ENCODE data around the gene RAB11FIP4. TPM values are rescaled to one million over a fixed set of nuclear protein-coding genes. Genes with fewer than 3 reads are reported as not detected.
"Not testable (repeated sequence)": the region's sequence is repeated elsewhere in the genome, so short reads cannot be mapped to it uniquely, and the experiment has no call there.

Gene RAB11FIP4, protein sequence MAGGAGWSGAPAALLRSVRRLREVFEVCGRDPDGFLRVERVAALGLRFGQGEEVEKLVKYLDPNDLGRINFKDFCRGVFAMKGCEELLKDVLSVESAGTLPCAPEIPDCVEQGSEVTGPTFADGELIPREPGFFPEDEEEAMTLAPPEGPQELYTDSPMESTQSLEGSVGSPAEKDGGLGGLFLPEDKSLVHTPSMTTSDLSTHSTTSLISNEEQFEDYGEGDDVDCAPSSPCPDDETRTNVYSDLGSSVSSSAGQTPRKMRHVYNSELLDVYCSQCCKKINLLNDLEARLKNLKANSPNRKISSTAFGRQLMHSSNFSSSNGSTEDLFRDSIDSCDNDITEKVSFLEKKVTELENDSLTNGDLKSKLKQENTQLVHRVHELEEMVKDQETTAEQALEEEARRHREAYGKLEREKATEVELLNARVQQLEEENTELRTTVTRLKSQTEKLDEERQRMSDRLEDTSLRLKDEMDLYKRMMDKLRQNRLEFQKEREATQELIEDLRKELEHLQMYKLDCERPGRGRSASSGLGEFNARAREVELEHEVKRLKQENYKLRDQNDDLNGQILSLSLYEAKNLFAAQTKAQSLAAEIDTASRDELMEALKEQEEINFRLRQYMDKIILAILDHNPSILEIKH
- total RNA-seq = 7.6 TPM

DNA sequence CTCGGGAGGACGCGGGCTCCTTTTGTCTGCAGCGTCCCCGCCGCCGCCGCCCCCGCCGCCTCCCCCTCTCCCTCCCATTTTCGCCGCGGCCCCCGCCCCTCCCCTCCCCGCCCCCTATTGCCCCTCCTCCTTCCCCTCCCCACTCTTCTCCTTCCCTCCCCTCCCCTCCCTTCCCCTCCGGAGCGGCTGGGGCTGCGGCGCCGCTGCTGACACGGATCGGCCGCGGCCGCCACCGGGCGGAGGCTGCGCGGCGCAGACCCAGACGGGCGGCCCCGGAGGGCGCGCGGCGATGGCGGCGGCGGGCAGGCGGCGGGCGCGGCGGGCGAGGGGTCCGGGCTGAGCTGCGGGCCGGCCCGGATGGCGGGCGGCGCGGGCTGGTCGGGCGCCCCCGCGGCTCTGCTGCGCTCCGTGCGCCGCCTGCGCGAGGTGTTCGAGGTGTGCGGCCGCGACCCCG is at the start of gene RAB11FIP4:
Gene RAB11FIP4 (plus strand): TSS at position 180 of the 454 bp plus-strand sequence. CDS start 178 bp downstream, at position 358.
- DNase-seq (ENCODE audit: low spot score) (no peak), ATAC-seq (no peak)
- intact Hi-C loops (cut with DNase I) = no loop called here

DNA sequence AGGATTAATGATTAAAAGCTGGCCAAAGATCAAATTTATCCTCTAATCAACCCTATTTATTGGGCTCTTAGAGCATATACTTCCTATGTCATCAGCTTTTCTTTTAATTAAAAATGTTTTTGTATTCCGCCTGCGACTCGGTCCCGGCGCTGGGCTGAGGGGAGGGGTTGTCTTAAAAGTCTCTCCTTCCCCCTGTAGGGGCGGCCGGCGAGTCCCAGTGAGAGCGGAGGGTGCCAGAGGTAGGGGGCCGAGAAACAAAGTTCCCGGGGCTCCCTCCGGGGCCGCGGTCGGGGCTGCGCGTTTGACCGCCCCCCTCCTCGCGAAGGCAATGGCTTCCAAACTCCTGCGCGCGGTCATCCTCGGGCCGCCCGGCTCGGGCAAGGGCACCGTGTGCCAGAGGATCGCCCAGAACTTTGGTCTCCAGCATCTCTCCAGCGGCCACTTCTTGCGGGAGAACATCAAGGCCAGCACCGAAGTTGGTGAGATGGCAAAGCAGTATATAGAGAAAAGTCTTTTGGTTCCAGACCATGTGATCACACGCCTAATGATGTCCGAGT is 46.2 kb upstream of the RAB11FIP4 start:
- ATAC-seq; intact Hi-C loops (cut with DNase I); DNase-seq (ENCODE audit: low spot score): not testable (repeated sequence)

DNA sequence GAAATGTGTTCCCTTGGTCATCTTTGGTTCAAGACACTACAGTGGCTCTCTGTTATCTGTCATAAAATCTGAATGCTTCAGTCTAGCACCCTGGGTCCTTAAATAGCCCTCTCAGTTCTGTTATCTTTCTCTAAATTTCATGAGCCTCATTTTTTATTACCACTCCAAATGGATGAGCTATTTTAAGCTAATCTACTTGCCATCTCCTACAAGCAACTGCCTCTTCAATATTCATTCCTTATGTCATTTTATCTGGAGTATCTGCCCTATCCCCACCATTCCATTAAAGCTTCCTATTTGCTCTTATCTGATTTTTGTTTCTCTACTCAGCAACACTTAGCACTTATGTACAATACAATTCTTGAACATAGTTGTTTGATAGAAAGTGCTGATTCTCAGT is 42.0 kb upstream of the RAB11FIP4 start:
- DNase-seq (ENCODE audit: low spot score) (no peak), ATAC-seq (no peak)
- intact Hi-C loops (cut with DNase I) = no loop called here

DNA sequence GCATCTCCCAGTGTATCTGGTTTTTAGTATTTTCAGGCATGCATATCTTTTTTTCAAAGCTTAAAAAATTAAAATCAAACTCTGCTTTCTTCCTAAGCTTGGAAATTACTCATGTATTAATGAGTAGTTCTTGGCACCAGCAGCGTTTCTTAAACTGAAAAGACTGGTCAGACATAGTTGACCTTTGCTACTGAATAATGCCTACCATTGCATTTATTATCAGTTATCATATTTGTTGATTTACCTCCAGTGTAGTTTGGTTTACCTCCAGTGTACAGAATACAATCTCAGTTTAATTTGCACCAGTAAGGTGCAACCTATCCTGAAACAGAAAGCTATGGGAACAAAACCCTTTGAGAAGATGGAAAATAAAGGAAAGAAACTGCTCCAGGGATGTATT is 35.5 kb upstream of the RAB11FIP4 start:
- intact Hi-C loops (cut with DNase I) = no loop called here
- ATAC-seq (no peak), DNase-seq (ENCODE audit: low spot score) (no peak)

DNA sequence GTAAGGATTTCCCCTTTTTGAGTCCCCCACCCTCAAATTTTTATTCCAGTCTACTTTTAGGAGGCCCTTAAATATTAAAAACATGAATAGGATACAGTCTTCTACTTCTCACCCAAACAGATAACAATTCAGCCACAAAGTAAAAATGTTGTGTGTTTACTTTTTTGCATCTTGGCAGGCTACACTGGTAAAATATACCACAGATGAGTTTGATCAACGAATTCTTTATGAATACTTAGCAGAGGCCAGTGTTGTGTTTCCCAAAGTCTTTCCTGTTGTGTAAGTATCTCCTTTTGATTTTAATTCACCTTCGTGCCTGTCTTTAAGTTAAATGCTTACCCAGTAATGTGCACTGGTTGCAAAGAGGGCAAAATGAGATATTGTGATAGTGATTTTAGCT is 34.4 kb upstream of the RAB11FIP4 start:
- no peak for ATAC-seq
- intact Hi-C loops (cut with DNase I) = no loop called here
- no peak for DNase-seq (ENCODE audit: low spot score)

DNA sequence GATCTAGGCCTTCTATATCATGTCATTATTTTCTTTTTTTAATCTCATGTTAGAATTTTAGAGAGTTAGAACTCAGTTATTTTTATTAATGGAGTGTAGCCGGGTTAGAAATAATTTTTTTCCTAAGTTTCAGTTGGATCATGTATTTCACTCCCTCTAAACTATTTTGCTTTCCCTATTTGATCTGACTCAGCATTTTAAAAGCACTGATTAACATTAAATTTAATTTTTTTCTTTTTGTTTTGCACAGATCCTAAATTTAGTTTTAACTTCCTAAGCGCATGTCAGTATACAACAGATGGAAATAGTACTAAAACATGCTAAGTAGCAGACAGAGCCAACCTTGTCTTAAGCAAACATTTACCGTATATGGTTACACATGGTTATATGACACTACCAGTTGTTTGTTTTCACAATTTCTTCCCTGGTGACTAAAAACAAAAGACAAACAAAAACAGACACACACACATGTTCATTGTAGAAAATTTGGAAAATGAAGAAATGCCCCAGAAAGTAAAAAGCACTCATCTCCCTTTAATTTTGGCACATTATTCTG is 33.6 kb upstream of the RAB11FIP4 start:
- DNase-seq (ENCODE audit: low spot score) (no peak), ATAC-seq (no peak)
- intact Hi-C loops (cut with DNase I) = no loop called here

DNA sequence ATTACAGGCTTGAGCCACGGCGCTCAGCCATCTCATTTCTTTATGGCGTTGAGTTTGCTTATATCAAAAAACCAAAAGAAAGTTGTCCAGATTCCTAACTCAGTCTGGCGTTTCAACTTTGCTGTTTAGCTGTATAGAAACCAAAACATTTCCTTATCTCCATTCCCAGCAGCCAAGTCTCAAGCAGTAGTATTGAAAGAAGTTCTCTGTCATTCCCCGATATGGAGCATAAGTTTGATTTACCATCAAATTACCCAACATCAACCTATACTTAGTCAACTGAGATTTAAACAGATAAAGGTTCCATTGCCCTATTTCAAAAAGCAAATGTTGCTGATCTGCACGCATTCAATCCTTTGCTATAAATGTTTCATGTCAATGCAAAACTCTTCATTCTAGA is 27.5 kb upstream of the RAB11FIP4 start:
- intact Hi-C loops (cut with DNase I) = no loop called here
- ATAC-seq (no peak), DNase-seq (ENCODE audit: low spot score) (no peak)

DNA sequence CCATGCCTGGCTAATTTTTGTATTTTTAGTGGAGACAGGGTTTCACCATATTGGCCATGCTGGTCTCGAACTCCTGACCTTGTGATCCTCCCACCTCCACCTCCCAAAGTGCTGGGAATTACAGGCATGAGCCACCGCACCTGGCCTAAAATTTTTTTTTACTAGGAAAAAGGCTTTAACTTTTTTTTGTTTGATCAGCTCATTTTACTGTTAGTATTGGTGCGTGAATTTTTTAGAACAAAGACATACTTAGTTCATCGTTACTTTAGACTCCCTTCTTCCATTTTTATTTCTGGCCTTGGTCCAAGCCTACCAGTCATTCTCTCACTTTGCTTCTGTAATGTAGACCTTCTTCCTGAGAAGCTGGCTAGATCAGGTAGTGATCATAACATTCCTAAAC is 25.4 kb upstream of the RAB11FIP4 start:
- intact Hi-C loops (cut with DNase I) = no loop called here
- DNase-seq (ENCODE audit: low spot score) = no peak
- no peak for ATAC-seq

DNA sequence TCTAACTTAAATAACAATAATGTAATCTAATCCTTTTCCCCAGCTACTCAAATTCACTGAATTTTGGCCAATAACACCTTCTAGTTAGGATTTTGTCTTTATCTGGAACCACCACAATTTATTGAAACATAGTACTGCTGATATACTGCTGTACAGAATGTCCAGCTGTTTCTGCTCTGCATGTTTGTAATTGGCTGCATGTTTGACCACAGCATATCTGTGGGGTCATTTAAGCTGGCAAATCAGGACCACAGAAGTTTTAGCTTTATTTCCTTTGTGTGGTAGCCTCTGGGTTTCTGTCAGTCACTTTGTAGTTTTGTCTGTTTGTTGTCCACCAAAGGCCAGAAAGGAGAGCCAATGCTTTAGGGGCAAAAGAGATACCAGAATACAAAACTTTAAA is 22.2 kb upstream of the RAB11FIP4 start:
- intact Hi-C loops (cut with DNase I) = no loop called here
- DNase-seq (ENCODE audit: low spot score) (no peak), ATAC-seq (no peak)

DNA sequence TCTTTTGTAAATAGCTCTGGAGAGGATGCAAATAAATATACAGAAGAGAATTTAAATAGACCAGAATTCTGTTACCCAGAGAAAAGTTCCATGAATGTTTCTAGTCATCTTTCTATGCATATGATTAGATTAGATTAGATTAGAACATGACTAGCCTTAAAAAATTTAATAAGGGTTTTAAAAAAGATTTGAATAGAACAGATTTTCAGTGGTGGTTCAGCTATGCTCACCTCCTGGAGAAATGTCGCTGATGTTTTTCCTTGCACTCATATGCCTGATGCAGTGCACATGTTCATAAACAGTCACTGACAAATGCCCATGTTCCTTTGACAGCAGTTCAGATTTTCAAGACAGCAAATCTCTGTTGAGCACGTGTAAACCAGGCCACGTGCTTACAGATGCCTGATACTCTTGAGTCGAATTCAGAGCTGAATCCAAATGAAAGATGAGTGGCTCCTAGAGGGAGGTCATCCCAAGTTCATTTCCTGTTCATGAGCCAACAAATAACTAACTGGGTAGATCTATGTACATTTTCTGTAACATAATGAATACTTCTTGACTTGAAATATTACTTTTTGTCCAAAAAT is 19.9 kb upstream of the RAB11FIP4 start:
- intact Hi-C loops (cut with DNase I) = no loop called here
- no peak for ATAC-seq
- no peak for DNase-seq (ENCODE audit: low spot score)

DNA sequence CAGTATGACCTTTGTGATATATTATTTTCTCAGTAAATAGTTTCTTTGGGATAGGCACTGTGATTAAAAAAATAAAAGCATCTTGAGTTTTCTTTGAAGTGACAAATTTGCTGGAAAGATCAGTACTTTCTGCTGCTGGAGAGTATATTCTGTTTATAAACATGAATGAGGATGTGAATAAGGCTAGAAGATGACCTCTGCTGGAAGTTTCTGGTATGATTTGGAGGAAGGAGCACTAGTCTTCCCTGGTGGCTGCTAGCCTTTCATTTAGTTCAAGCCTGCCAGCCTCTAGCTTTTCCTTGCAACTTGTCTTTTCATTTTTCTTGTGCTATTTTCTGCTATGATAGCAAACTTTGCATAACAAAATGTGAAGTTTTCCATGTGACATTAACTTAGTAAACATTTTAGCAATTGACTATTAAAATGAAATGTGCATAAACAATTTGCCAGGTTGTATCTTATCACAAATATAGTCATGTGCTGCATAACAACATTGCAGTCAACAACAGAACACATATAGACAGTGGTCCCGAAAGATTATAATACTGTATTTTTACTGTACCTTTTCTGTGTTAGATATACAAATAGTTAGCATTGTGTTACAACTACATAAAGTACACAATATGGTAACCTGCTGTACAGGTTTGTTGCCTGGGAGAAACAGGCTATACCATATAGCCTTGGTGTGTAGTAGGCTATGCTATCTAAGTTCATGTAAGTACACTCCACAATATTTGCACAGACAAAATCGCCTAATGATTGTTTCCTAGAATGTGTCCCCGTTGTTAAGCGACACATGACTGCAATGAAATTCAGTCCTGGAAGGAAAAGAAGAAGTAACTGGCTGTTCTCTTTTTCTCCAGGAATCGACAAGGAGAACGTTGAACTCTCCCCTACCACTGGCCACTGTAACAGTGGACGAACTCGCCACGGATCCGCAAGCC is 18.1 kb upstream of the RAB11FIP4 start:
- intact Hi-C loops (cut with DNase I) = no loop called here
- ATAC-seq (peak; percentile 82), DNase-seq (ENCODE audit: low spot score) (no peak)

DNA sequence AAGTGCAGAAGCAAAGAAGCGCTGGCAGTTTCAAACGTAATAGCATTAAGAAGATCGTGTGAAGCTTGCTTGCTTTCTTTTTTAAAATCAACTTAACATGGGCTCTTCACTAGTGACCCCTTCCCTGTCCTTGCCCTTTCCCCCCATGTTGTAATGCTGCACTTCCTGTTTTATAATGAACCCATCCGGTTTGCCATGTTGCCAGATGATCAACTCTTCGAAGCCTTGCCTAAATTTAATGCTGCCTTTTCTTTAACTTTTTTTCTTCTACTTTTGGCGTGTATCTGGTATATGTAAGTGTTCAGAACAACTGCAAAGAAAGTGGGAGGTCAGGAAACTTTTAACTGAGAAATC is 17.4 kb upstream of the RAB11FIP4 start:
- no peak for DNase-seq (ENCODE audit: low spot score)
- ATAC-seq = no peak
- intact Hi-C loops (cut with DNase I) = no loop called here

DNA sequence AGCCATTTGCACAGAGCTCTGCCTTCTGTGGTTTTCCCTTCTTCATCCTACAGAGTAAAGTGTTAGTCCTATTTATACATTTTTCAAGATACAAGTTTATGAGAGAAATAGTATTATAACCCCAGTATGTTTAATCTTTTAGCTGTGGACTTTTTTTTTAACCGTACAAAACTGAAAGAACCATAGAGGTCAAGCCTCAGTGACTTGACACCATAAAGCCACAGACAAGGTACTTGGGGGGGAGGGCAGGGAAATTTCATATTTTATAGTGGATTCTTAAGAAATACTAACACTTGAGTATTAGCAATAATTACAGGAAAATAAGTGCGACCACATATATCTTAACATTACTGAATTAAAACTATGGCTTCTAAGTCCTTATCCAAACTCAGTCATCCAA is 17.0 kb upstream of the RAB11FIP4 start:
- DNase-seq (ENCODE audit: low spot score) = no peak
- no peak for ATAC-seq
- intact Hi-C loops (cut with DNase I) = no loop called here

DNA sequence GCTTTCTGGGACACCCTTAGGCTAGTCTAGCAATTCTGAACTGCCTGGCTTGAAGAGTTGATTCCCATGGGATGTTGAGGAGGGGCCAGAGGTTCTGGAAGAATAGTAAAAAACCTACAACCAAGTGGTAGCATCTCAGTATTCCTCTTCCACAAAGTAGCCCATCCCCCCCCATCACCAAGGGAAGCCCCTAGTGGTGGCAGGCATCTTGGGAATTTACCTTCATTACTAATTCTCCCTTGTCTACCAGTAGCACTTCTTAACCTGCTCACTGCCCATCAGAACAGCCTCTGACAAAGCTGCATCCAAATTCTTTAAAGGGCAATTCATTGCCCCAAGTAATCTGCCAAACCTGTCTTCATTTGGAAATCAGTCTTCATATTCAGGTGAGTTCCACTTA is 12.8 kb upstream of the RAB11FIP4 start:
- intact Hi-C loops (cut with DNase I) = no loop called here
- DNase-seq (ENCODE audit: low spot score) (no peak), ATAC-seq (no peak)

DNA sequence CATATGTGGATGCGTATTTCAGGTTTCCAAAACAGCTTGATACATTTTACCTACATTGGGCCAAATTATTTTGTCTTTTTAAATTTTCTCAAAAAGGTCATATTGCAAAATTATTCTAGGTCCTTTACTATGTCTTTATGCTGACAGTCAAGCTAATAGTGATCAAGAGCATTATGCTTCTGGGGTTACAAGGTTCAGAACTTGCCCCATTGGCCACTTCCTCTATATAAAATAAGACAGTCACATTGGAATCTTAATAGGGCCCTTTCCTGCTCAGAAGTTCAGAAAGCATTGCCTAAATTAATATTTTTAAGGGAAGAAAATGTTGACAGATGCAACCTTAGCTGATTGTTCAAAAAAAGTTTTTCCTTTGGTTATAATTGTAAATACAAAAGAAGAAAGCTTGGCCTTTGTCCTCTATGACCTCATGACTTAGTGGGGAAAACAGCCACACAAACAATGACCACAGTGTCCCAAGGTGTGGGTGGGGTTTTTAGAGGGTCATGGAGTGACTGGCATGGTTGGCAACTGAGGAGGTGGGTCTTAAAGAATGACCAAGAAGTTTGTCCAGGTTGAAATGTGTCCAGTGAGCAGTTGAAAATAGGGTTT is 11.8 kb upstream of the RAB11FIP4 start:
- intact Hi-C loops (cut with DNase I) = no loop called here
- no peak for ATAC-seq
- no peak for DNase-seq (ENCODE audit: low spot score)

DNA sequence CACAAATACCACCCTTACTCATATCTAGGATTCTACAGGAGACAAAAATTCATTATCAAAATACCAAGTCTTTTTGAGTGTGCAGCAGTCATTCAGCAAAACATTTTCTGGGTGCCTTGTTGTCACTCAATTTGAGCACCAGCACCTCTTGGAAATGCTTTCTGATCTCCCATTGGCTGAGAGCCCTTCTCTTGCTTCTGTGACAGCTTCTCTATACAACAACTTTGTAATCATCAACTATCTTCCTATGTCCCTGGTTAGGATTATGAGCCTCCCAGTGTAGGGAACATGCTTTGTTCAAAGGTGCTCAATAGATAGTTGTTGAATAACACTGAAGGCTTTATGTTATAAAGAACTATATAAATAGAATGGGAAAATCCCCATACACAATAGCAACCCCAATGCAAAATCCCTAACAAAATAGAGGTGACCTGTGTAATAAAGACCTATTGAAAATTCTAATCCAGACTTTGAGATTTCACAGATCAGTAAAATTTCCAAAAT is 10.3 kb upstream of the RAB11FIP4 start:
- DNase-seq (ENCODE audit: low spot score) (no peak), ATAC-seq (no peak)
- intact Hi-C loops (cut with DNase I) = no loop called here

DNA sequence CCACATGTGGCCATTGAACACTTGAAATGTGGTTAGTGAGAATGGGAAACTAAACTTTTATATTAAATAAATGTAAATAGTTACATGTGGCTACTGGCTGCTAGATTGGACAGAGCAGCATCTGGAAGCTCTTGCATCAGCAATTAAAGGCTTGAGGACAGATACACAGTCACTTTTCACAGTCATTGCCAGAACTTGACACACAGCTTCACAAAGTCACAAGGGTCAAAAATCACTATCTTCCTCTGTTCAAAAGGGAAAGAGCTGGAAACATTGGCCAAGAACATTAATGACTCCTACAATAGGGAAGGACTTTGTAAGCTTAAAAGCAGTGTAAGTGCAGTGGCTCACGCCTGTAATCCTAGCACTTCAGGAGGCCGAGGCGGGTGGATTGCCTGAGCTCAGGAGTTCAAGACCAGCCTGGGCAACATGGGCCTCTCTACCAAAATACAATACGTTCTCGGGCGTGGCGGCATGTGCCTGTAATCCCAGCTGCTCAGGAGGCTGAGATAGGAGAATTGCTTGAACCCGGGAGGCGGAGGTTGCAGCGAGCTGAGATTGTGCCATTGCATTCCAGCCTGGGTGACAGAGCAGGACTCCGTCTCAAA is 8.7 kb upstream of the RAB11FIP4 start:
- DNase-seq (ENCODE audit: low spot score); ATAC-seq; intact Hi-C loops (cut with DNase I): not testable (repeated sequence)

DNA sequence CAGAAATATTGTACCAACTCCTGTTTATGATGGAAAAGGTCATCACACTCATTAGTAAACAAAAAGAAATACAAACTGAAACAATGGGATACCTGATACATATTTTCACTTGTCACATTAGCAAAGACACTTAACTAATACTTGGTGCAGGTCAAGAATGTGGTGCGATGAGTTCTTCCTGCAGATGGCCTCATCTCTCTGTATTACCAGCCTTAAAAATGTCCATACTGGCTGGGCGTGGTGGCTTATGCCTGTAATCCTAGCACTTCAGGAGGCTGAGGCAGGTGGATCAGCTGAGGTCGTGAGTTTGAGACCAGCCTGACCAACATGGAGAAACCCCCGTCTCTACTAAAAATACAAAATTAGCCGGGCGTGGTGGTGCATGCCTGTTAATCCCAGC is 8.0 kb upstream of the RAB11FIP4 start:
- intact Hi-C loops (cut with DNase I); ATAC-seq; DNase-seq (ENCODE audit: low spot score): not testable (repeated sequence)

Data from sciatic nerve (tissue), 2 donors.